Endothelial cell of umbilical vein (primary cell): ENCODE measurements around the gene SH3RF3. TPM values are rescaled to one million over a fixed set of nuclear protein-coding genes. Genes with fewer than 3 reads are reported as not detected.

Experiments used
- BruUV-seq: library from RNA; stranded (reverse); fragments of 400-500 nt; replicated peaks from 2 replicates; lab custom pipeline; 2021; lab: Mats Ljungman, UMichigan
- CTCF ChIA-PET: fragments of 300-600, 350-600 bp; sonication (Branson Sonifier 250); formaldehyde crosslinking; loops from one replicate; lab custom pipeline; 2021; ENCODE audit warnings: antibody characterized with exemption, inconsistent platforms; lab: Charles Lee
- POLR2A ChIA-PET: fragments of 300-600, 350-600 bp; sonication (Branson Sonifier 250); formaldehyde crosslinking; loops from one replicate; lab custom pipeline; 2021; ENCODE audit warnings: antibody characterized with exemption, inconsistent platforms; lab: Charles Lee
- DNase-seq: peaks from one replicate; pipeline ENCODE4 v3.0.0-alpha.2; 2011; ENCODE audit warnings: low read depth, low spot score
- FAIRE-seq: peaks from 2 replicates; lab custom pipeline; 2011; peaks lifted over from hg19 to GRCh38; lab: Jason Lieb, UNC
- H2AFZ ChIP-seq: 2 replicates; pipeline ENCODE4 v1.6.0; 2012; ENCODE audit warnings: low read depth, low read length, control low read depth, inconsistent platforms
- H3K27ac ChIP-seq: 2 replicates; pipeline ENCODE4 v1.5.1; 2011; ENCODE audit warnings: low read depth, mild to moderate bottlenecking, control low read depth, low read length, moderate library complexity; ENCODE audit not compliant: insufficient read depth
- H3K27me3 ChIP-seq, 2 experiments: 2 replicates each; pipeline versions ENCODE4 v1.6.0 to v1.6.1; 2011; ENCODE audit warnings: low read length in 2 of 2, mixed read lengths in 1 of 2; ENCODE audit not compliant: control insufficient read depth in 2 of 2, insufficient read depth in 2 of 2
- H3K36me3 ChIP-seq, 2 experiments: 2 replicates in 1 of 2; 3 replicates in 1 of 2; pipeline ENCODE4 v1.5.1; 2011; ENCODE audit warnings: low read length in 2 of 2, mild to moderate bottlenecking in 1 of 2, moderate library complexity in 1 of 2; ENCODE audit not compliant: control insufficient read depth in 2 of 2, insufficient read depth in 2 of 2; ENCODE audit errors: extremely low read depth in 1 of 2
- H3K4me1 ChIP-seq: 3 replicates; pipeline ENCODE4 v1.5.1; 2011; ENCODE audit warnings: mild to moderate bottlenecking, low read length; ENCODE audit not compliant: control insufficient read depth, insufficient read depth; ENCODE audit errors: extremely low read depth
- H3K4me2 ChIP-seq: 2 replicates; pipeline ENCODE4 v1.6.1; 2011; ENCODE audit warnings: low read length, control low read depth, mixed read lengths; ENCODE audit not compliant: insufficient read depth
- H3K4me3 ChIP-seq, 3 experiments: fragments of 200-600 bp in 1 of 3; sonication (generic), shearing (Covaris generic) in 1 of 3; replicated peaks in 1 of 3; 2 replicates each; pipeline ENCODE4 v1.5.1; 2011 to 2016; ENCODE audit warnings: control low read depth in 3 of 3, low read length in 3 of 3, mild to moderate bottlenecking in 2 of 3, inconsistent platforms in 1 of 3, low read depth in 1 of 3, moderate library complexity in 1 of 3; ENCODE audit not compliant: insufficient read depth in 1 of 3
- H3K79me2 ChIP-seq: 2 replicates; pipeline ENCODE4 v1.6.0; 2012; ENCODE audit warnings: low read length, inconsistent platforms; ENCODE audit not compliant: control insufficient read depth, insufficient read depth
- H3K9ac ChIP-seq: replicated peaks from 2 replicates; pipeline ENCODE3; 2011; ENCODE audit warnings: low read length, control low read depth; ENCODE audit not compliant: insufficient read depth; ENCODE audit errors: extremely low read depth
- H3K9me1 ChIP-seq: replicated peaks from 3 replicates; pipeline ENCODE4 v1.6.0; 2011; ENCODE audit warnings: mild to moderate bottlenecking, low read length; ENCODE audit not compliant: control insufficient read depth, insufficient read depth; ENCODE audit errors: extremely low read depth
- H3K9me3 ChIP-seq: replicated peaks from 2 replicates; pipeline ENCODE4 v1.5.1; 2012; ENCODE audit warnings: low read length, inconsistent platforms; ENCODE audit not compliant: control insufficient read depth, insufficient read depth
- H4K20me1 ChIP-seq: replicated peaks from 2 replicates; pipeline ENCODE3; 2011; ENCODE audit warnings: mild to moderate bottlenecking, low read length; ENCODE audit not compliant: control insufficient read depth, insufficient read depth; ENCODE audit errors: extremely low read depth
- CTCF ChIP-seq, 2 donors: IDR thresholded peaks; 1 replicate in 1 of 2; 2 replicates in 1 of 2; pipeline ENCODE4 v1.5.1; 2011; ENCODE audit warnings: low read length in 2 of 2, mild to moderate bottlenecking in 2 of 2, moderate library complexity in 2 of 2, control low read depth in 1 of 2, inconsistent platforms in 1 of 2, low read depth in 1 of 2; ENCODE audit not compliant: insufficient read depth in 1 of 2; ENCODE audit errors: extremely low read depth in 1 of 2
- EZH2 ChIP-seq: IDR thresholded peaks from 2 replicates; pipeline ENCODE4 v1.6.1; 2012; ENCODE audit warnings: borderline replicate concordance, low read depth, mild to moderate bottlenecking, moderate library complexity, low read length, inconsistent platforms; ENCODE audit not compliant: severe bottlenecking
- FOS ChIP-seq: IDR thresholded peaks from 2 replicates; pipeline ENCODE4 v1.6.1; 2011; ENCODE audit warnings: mild to moderate bottlenecking, low read length, moderate library complexity, borderline replicate concordance; ENCODE audit not compliant: insufficient read depth
- GATA2 ChIP-seq: IDR thresholded peaks from 2 replicates; pipeline ENCODE4 v1.7.0; 2011; ENCODE audit warnings: low read depth, mild to moderate bottlenecking, moderate library complexity, mixed read lengths, low read length; ENCODE audit not compliant: insufficient read length, insufficient read depth
- JUN ChIP-seq: IDR thresholded peaks from 2 replicates; pipeline ENCODE4 v1.6.1; 2011; ENCODE audit warnings: borderline replicate concordance, low read depth; ENCODE audit not compliant: insufficient read length, insufficient read depth
- MAX ChIP-seq: IDR thresholded peaks from 2 replicates; pipeline ENCODE4 v1.6.1; 2011; ENCODE audit not compliant: insufficient read depth, insufficient read length
- MYC ChIP-seq: IDR thresholded peaks from one replicate; pipeline ENCODE4 v1.6.1; 2011; ENCODE audit warnings: mild to moderate bottlenecking, low read depth, low read length
- POLR2A ChIP-seq: IDR thresholded peaks from 2 replicates; pipeline ENCODE4 v1.6.1; 2012; ENCODE audit warnings: low read depth, mild to moderate bottlenecking, control low read depth, low read length
- POLR2AphosphoS5 ChIP-seq: IDR thresholded peaks from 2 replicates; pipeline ENCODE4 v1.6.1; 2012; ENCODE audit warnings: low read depth, mild to moderate bottlenecking, control low read depth, low read length, moderate library complexity; ENCODE audit not compliant: insufficient read depth
- dilution Hi-C: fragments of 300-500 bp; cut with MboI; formaldehyde crosslinking; loops from one replicate; pipeline ENCODE4 v1.15.0; 2019; ENCODE audit warnings: low sequenced_read_pairs; ENCODE audit not compliant: extremely low pct_ligation_motif_present
- intact Hi-C: fragments of 100-400 bp; cut with micrococcal nuclease; formaldehyde crosslinking; loops from one replicate; pipeline ENCODE4 v1.10.0; 2022
- polyA plus RNA-seq, 4 experiments: library from polyadenylated mRNA; depleted of rRNA in 3 of 4; stranded (reverse) in 3 of 4; unstranded in 1 of 4; fragments of >200 nt; gene quantifications; 2 replicates each; pipeline versions ENCODE4 v1.2.1 to v1.2.3, GENCODE V29; 2011 to 2012; ENCODE audit warnings: missing spikeins in 1 of 4
- total RNA-seq: library from RNA; stranded (reverse); gene quantifications from 2 replicates; pipeline ENCODE4 v1.2.3, GENCODE V29; 2021

The SH3RF3 gene
- total and polyA plus RNA-seq, 2 donors (not counting 3 experiments of a cell fraction or from before 2014, with no cell fraction given) = 3.8 to 14.7 TPM

- ChIA-PET CTCF (no interaction called here), POLR2A (interaction anchor here (0.7 kb wide), 1 partner anchor 38 kb away, joined by 3 read pairs; no protein-coding TSS in a partner anchor)
- TF ChIP-seq GATA2 (no peak), CTCF (IDR thresholded peaks at IDR 0.05; ENCODE audit: extremely low read depth in 1 of 2, insufficient read depth in 1 of 2, low read depth in 1 of 2, low read length in 2 of 2) (no peak), MAX (no peak), JUN (no peak), FOS (no peak), EZH2 (no peak), POLR2AphosphoS5 (no peak), POLR2A (no peak), MYC (no peak)
- Histone ChIP-seq H3K27ac (no peak overlapping the region), H3K9ac (no peak overlapping the region), H2AFZ (no peak overlapping the region), H3K4me2 (no peak overlapping the region), H3K9me3 (no peaks in the 10 kb centered on the region), H3K4me3 (no peak overlapping the region), H3K27me3 (no peaks in the 10 kb centered on the region), H3K79me2 (peaks cover 2% of the 10 kb centered on the region), H3K36me3 (no peaks in the 10 kb centered on the region), H3K4me1 (peaks cover 11% of the 10 kb centered on the region), H4K20me1 (no peaks in the 10 kb centered on the region), H3K9me1 (no peaks in the 10 kb centered on the region)
- dilution Hi-C loops (no loop called here), intact Hi-C loops (no loop called here)
- DNase-seq (no peak), FAIRE-seq (no peak)
- no TSS peak for BruUV-seq
Observed at GRCh38 chr2:109188898-109189297, 59.9 kb downstream of the SH3RF3 start.
